ENCODE results near the gene GLB1L3.
"Not testable (repeated sequence)": the region's sequence is repeated elsewhere in the genome, so short reads cannot be mapped to it uniquely, and the experiment has no call there.

Gene GLB1L3

GRCh38 chr11:134317103-134317502 lies 40.9 kb downstream of the GLB1L3 start:
- DNase-seq: no peak

- DNase-seq: not testable (repeated sequence)
These were observed 45.2 kb downstream of the GLB1L3 start for GRCh38 chr11:134321373-134321772.

- DNase-seq: no peak
These were observed 46.4 kb downstream of the GLB1L3 start for GRCh38 chr11:134322553-134322952.

- no peak for DNase-seq
These were observed 52.3 kb downstream of the GLB1L3 start for GRCh38 chr11:134328433-134328832.

- DNase-seq: no peak
These were observed 54.6 kb downstream of the GLB1L3 start for GRCh38 chr11:134330611-134331353.

- peak; percentile 48 for DNase-seq
These were observed 55.4 kb downstream of the GLB1L3 start, which contains the start of gene GLB1L2 for GRCh38 chr11:134331354-134332188. TSS of gene GLB1L2 (plus strand) at chr11:134331988. CDS start at chr11:134332062, 74 bp downstream.

- no peak for DNase-seq
These were observed 56.0 kb downstream of the GLB1L3 start for GRCh38 chr11:134332189-134332631.

- DNase-seq: no peak
These were observed 56.6 kb downstream of the GLB1L3 start for GRCh38 chr11:134332782-134333181.

GRCh38 chr11:134333312-134333711 lies 57.1 kb downstream of the GLB1L3 start:
- no peak for DNase-seq

GRCh38 chr11:134333946-134334345 lies 57.8 kb downstream of the GLB1L3 start:
- DNase-seq: no peak

- DNase-seq: no peak
These were observed 58.8 kb downstream of the GLB1L3 start for GRCh38 chr11:134334796-134335571.

- DNase-seq: no peak
These were observed 60.9 kb downstream of the GLB1L3 start for GRCh38 chr11:134337051-134337450.

- DNase-seq: no peak
These were observed 61.9 kb downstream of the GLB1L3 start for GRCh38 chr11:134338068-134338467.

- DNase-seq: no peak
These were observed 62.5 kb downstream of the GLB1L3 start for GRCh38 chr11:134338654-134339053.

- no peak for DNase-seq
These were observed 63.6 kb downstream of the GLB1L3 start for GRCh38 chr11:134339756-134340155.

GRCh38 chr11:134340354-134340964 lies 64.3 kb downstream of the GLB1L3 start:
- DNase-seq: no peak

GRCh38 chr11:134341805-134342571 lies 65.8 kb downstream of the GLB1L3 start:
- DNase-seq: no peak

- DNase-seq: no peak
These were observed 66.6 kb downstream of the GLB1L3 start for GRCh38 chr11:134342572-134343340.

GRCh38 chr11:134343646-134344045 lies 67.5 kb downstream of the GLB1L3 start:
- no peak for DNase-seq

- not testable (repeated sequence) for DNase-seq
These were observed 68.5 kb downstream of the GLB1L3 start for GRCh38 chr11:134344497-134345236.

Measured in DMS153 (cell line).